Measurements from ENCODE around the gene CYB561. TPM values are rescaled to one million over a fixed set of nuclear protein-coding genes. Genes with fewer than 3 reads are reported as not detected.

Gene CYB561
- total RNA-seq, 2 donors from 2014 or later: 13.4 to 13.7 TPM

GRCh38 chr17:63481488-63481870 is 35.4 kb upstream of the CYB561 start:
- H3K36me3 ChIP-seq: no peaks in the 10 kb centered on the region
- H3K4me1 ChIP-seq: peaks cover 0 to 23% of the 10 kb centered on the region in 2 donors
- H3K27me3 ChIP-seq: no peaks in the 10 kb centered on the region
- no peak for DNase-seq (ENCODE audit: low spot score)
- H3K9me3 ChIP-seq: no peaks in the 10 kb centered on the region
- H3K27ac ChIP-seq: no peak overlapping the region
- TF ChIP-seq CTCF (IDR thresholded peaks at IDR 0.05): no peak
- H3K4me3 ChIP-seq: no peak overlapping the region

- Histone ChIP-seq H3K27ac (no peak overlapping the region), H3K4me1 (peaks cover 0 to 27% of the 10 kb centered on the region in 2 donors), H3K9me3 (no peaks in the 10 kb centered on the region), H3K36me3 (no peaks in the 10 kb centered on the region), H3K27me3 (no peaks in the 10 kb centered on the region), H3K4me3 (no peak overlapping the region)
- no peak for DNase-seq (ENCODE audit: low spot score)
- no peak for TF ChIP-seq CTCF (IDR thresholded peaks at IDR 0.05)
Measured at GRCh38 chr17:63480826-63481487, 34.9 kb upstream of the CYB561 start.

GRCh38 chr17:63480192-63480784 is 34.2 kb upstream of the CYB561 start:
- no peak for DNase-seq (ENCODE audit: low spot score)
- no peak overlapping the region for H3K27ac ChIP-seq
- H3K4me1 ChIP-seq: peaks cover 0 to 30% of the 10 kb centered on the region in 2 donors
- no peak overlapping the region for H3K4me3 ChIP-seq
- no peaks in the 10 kb centered on the region for H3K9me3 ChIP-seq
- no peaks in the 10 kb centered on the region for H3K36me3 ChIP-seq
- H3K27me3 ChIP-seq: no peaks in the 10 kb centered on the region
- no peak for TF ChIP-seq CTCF (IDR thresholded peaks at IDR 0.05)

GRCh38 chr17:63479495-63480184 is 33.5 kb upstream of the CYB561 start:
- DNase-seq (ENCODE audit: low spot score): no peak
- Histone ChIP-seq H3K9me3 (no peaks in the 10 kb centered on the region), H3K4me3 (no peak overlapping the region), H3K36me3 (no peaks in the 10 kb centered on the region), H3K27ac (no peak overlapping the region), H3K4me1 (peaks cover 0 to 36% of the 10 kb centered on the region in 2 donors), H3K27me3 (no peaks in the 10 kb centered on the region)
- no peak for TF ChIP-seq CTCF (IDR thresholded peaks at IDR 0.05)

- H3K9me3 ChIP-seq: no peaks in the 10 kb centered on the region
- DNase-seq (ENCODE audit: low spot score): peak; percentile 82
- H3K27ac ChIP-seq: no peak overlapping the region
- no peak overlapping the region for H3K4me3 ChIP-seq
- TF ChIP-seq CTCF (IDR thresholded peaks at IDR 0.05): peak; percentile 43 to 85
- H3K4me1 ChIP-seq: peaks cover 0 to 40% of the 10 kb centered on the region in 2 donors
- no peaks in the 10 kb centered on the region for H3K36me3 ChIP-seq
- H3K27me3 ChIP-seq: no peaks in the 10 kb centered on the region
Measured at GRCh38 chr17:63478814-63479494, 32.8 kb upstream of the CYB561 start.

Data from right atrium auricular region (tissue), 2 donors.